Osteoblast (primary cell): ENCODE data around the gene TMC3. TPM values are rescaled to one million over a fixed set of nuclear protein-coding genes. Genes with fewer than 3 reads are reported as not detected.
A peak's percentile ranks its signal among the peaks of the same experiment; 100 is the strongest.

Experiments
- DNase-seq: peaks from one replicate; pipeline ENCODE4 v3.0.0; 2011; ENCODE audit warnings: low spot score, mixed read lengths; ENCODE audit not compliant: insufficient read length; ENCODE audit errors: missing footprints
- H2AFZ ChIP-seq: 2 replicates; pipeline ENCODE4 v1.6.0; 2011; ENCODE audit warnings: mild to moderate bottlenecking, low read length
- H3K27ac ChIP-seq: 2 replicates; pipeline ENCODE4 v1.5.1; 2011; ENCODE audit warnings: mild to moderate bottlenecking, low read depth, low read length, moderate library complexity
- H3K27me3 ChIP-seq: 2 replicates; pipeline ENCODE4 v1.6.0; 2012; ENCODE audit warnings: mild to moderate bottlenecking, control low read depth, inconsistent platforms, low read length, moderate library complexity; ENCODE audit not compliant: insufficient read depth
- H3K36me3 ChIP-seq: 2 replicates; pipeline ENCODE4 v1.5.1; 2011; ENCODE audit warnings: mild to moderate bottlenecking, low read length, control low read depth, moderate library complexity; ENCODE audit not compliant: insufficient read depth
- H3K4me1 ChIP-seq: 2 replicates; pipeline ENCODE4 v1.5.1; 2011; ENCODE audit warnings: mild to moderate bottlenecking, low read length, control low read depth, moderate library complexity; ENCODE audit not compliant: insufficient read depth
- H3K4me2 ChIP-seq: 2 replicates; pipeline ENCODE4 v1.6.0; 2011; ENCODE audit warnings: mild to moderate bottlenecking, low read length; ENCODE audit not compliant: insufficient read depth
- H3K4me3 ChIP-seq: fragments of 200-600 bp; sonication (generic); 3 replicates; pipeline ENCODE4 v1.5.1; 2012; ENCODE audit warnings: mild to moderate bottlenecking, low read length, inconsistent platforms; ENCODE audit not compliant: insufficient read depth
- H3K79me2 ChIP-seq: 2 replicates; pipeline ENCODE4 v1.6.0; 2012; ENCODE audit warnings: mild to moderate bottlenecking, low read length, control low read depth, inconsistent platforms; ENCODE audit not compliant: insufficient read depth
- H3K9me3 ChIP-seq: 2 replicates; pipeline ENCODE4 v1.5.1; 2011; ENCODE audit warnings: low read depth, low read length, control low read depth
- H4K20me1 ChIP-seq: 2 replicates; pipeline ENCODE4 v1.6.0; 2012; ENCODE audit warnings: mild to moderate bottlenecking, low read length, control low read depth; ENCODE audit not compliant: insufficient read depth
- total RNA-seq: library from RNA; depleted of rRNA; stranded (reverse); fragments of >200 nt; gene quantifications from 2 replicates; pipeline ENCODE4 v1.2.3, GENCODE V29; 2012
- TF ChIP-seq, protein P1 (sequence below): IDR thresholded peaks from 2 replicates; pipeline ENCODE4 v1.5.1; 2011; ENCODE audit warnings: mild to moderate bottlenecking, low read depth, low read length, moderate library complexity; ENCODE audit errors: extremely low read depth

Gene TMC3
- total RNA-seq, 1 donor: not detected

DNA sequence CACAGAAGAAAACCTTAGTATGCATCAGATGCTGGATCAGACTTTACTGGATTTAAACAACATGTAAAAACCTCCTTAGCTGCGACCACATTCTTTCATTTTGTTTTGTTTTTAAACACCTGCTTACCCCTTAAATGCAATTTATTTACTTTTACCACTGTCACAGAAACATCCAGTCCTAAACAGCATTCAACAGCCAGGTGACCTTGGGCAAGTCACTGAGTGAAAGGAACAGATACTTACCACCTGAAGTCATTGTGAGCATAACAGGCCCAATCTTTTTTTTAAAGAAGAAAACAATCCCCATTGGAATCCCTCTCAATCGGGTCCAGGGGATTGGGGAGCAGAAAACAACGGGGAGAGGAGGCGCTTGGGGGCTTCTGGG lies 50.5 kb downstream of the TMC3 start:
- no peak for DNase-seq
- Histone ChIP-seq H3K9me3 (no peaks in the 10 kb centered on the region), H3K4me2 (peak overlapping the region; percentile 88), H3K4me3 (peak overlapping the region; percentile 87), H3K4me1 (peaks cover 39% of the 10 kb centered on the region), H2AFZ (peak overlapping the region; percentile 68), H3K27ac (peak overlapping the region; percentile 72), H3K79me2 (peaks cover 23% of the 10 kb centered on the region), H4K20me1 (peaks cover 3% of the 10 kb centered on the region), H3K36me3 (peaks cover 31% of the 10 kb centered on the region), H3K27me3 (no peaks in the 10 kb centered on the region)
- TF ChIP-seq, protein P1, sequence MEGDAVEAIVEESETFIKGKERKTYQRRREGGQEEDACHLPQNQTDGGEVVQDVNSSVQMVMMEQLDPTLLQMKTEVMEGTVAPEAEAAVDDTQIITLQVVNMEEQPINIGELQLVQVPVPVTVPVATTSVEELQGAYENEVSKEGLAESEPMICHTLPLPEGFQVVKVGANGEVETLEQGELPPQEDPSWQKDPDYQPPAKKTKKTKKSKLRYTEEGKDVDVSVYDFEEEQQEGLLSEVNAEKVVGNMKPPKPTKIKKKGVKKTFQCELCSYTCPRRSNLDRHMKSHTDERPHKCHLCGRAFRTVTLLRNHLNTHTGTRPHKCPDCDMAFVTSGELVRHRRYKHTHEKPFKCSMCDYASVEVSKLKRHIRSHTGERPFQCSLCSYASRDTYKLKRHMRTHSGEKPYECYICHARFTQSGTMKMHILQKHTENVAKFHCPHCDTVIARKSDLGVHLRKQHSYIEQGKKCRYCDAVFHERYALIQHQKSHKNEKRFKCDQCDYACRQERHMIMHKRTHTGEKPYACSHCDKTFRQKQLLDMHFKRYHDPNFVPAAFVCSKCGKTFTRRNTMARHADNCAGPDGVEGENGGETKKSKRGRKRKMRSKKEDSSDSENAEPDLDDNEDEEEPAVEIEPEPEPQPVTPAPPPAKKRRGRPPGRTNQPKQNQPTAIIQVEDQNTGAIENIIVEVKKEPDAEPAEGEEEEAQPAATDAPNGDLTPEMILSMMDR: no peak

DNA sequence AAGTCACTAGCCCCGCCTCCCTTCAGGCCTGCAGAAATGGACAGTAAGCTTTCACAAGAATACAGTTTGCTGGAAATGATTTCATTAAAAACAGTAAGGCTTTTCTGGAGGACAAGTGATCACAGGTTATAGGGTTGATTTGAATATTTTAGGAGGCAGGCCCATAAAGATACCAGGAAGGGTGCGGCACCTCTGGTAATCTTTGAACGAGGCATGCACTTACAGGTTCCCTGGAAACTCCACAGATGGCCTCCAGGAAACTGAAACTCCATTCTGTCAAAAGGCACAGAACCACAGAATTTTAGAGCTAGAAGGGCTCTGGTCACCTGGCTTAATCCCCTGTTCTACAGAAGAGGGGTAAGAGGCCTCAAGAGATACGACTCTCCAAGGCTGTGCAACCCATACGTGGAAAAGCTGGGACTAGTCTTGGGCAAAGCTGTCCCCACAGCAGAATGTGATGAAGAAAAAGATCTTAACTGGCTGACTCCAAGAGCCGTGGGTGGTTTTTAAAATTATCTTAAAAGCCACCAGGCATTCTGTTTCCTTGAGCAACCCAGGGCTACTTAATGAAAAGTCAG lies 51.2 kb downstream of the TMC3 start:
- peaks cover 39% of the 10 kb centered on the region for H3K36me3 ChIP-seq
- peaks cover 3% of the 10 kb centered on the region for H4K20me1 ChIP-seq
- no peak for DNase-seq
- H3K27me3 ChIP-seq: no peaks in the 10 kb centered on the region
- H3K4me2 ChIP-seq: peak overlapping the region; percentile 88
- TF ChIP-seq, protein P1: no peak
- peaks cover 32% of the 10 kb centered on the region for H3K4me1 ChIP-seq
- peak overlapping the region; percentile 16 for H3K27ac ChIP-seq
- no peak overlapping the region for H2AFZ ChIP-seq
- peak overlapping the region; percentile 87 for H3K4me3 ChIP-seq
- no peaks in the 10 kb centered on the region for H3K9me3 ChIP-seq
- H3K79me2 ChIP-seq: peaks cover 23% of the 10 kb centered on the region

DNA sequence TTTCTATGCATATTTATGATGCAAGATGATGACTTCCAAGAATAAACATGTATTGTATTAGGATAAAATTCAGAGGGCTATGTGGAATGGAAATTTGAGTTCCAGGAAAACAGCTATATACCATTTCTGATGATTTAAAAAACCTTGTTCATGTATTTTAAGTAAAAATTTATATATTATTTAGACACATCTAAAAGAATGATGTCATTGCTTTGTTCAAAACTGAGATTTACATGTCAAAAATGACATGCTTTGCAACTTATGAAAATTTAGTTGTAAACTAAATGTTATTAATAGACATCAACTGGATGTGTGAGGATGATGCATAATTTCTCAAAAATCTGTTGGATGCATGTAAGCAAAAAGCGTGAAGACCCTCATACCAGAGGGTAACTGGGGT lies 52.3 kb downstream of the TMC3 start:
- Histone ChIP-seq H3K27ac (no peak overlapping the region), H4K20me1 (peaks cover 3% of the 10 kb centered on the region), H3K27me3 (no peaks in the 10 kb centered on the region), H3K4me3 (no peak overlapping the region), H2AFZ (no peak overlapping the region), H3K36me3 (peaks cover 46% of the 10 kb centered on the region), H3K4me2 (no peak overlapping the region), H3K4me1 (peaks cover 24% of the 10 kb centered on the region), H3K79me2 (peaks cover 23% of the 10 kb centered on the region), H3K9me3 (no peaks in the 10 kb centered on the region)
- no peak for DNase-seq
- TF ChIP-seq, protein P1: no peak

DNA sequence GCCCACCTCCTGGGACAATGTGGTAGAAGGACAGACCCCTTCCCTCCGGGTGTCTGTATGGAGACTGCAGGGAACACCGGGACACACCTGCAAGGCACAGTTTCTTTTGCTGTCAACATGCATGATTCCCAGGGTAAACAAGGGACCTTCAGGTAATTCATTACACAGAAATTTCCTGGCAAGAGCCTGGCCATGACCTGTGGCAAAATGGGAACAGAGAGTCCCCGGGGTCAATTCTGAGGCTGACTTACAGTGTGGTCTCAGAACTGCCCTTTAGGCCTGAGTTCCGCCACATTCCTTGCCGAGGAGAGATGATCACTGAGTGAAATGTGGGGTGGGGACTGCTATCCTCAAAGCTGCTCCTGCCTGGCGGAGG lies 56.4 kb downstream of the TMC3 start:
- H3K27ac ChIP-seq: no peak overlapping the region
- peaks cover 16% of the 10 kb centered on the region for H3K4me1 ChIP-seq
- H3K4me2 ChIP-seq: no peak overlapping the region
- no peaks in the 10 kb centered on the region for H3K9me3 ChIP-seq
- DNase-seq: no peak
- peaks cover 8% of the 10 kb centered on the region for H3K79me2 ChIP-seq
- H2AFZ ChIP-seq: no peak overlapping the region
- TF ChIP-seq, protein P1: no peak
- H3K36me3 ChIP-seq: peaks cover 60% of the 10 kb centered on the region
- H4K20me1 ChIP-seq: peaks cover 3% of the 10 kb centered on the region
- no peak overlapping the region for H3K4me3 ChIP-seq
- no peaks in the 10 kb centered on the region for H3K27me3 ChIP-seq
